ENCODE data around the gene DDX6.
"Not testable (repeated sequence)": the region's sequence is repeated elsewhere in the genome, so short reads cannot be mapped to it uniquely, and the experiment has no call there.

- TF ChIP-seq CTCF (IDR thresholded peaks at IDR 0.05; ENCODE audit: control extremely low read depth in 1 of 3, insufficient read depth in 1 of 3, low read depth in 1 of 3, low read length in 3 of 3); JUND (IDR thresholded peaks at IDR 0.05; ENCODE audit: low read length); POLR2A (IDR thresholded peaks at IDR 0.05; ENCODE audit: control extremely low read depth in 1 of 2, low read depth in 2 of 2, low read length in 2 of 2); EP300 (IDR thresholded peaks at IDR 0.05; ENCODE audit: borderline replicate concordance in 1 of 2, low read depth in 2 of 2, low read length in 2 of 2); KDM1A (IDR thresholded peaks at IDR 0.05; ENCODE audit: borderline replicate concordance, low read length); RAD21 (IDR thresholded peaks at IDR 0.05 in 1 of 2, conservative IDR thresholded peaks at IDR 0.05 in 1 of 2; ENCODE audit: low read depth in 2 of 2, low read length in 2 of 2); TAF1 (IDR thresholded peaks at IDR 0.05; ENCODE audit: low read depth, low read length); USF2 (IDR thresholded peaks at IDR 0.05; ENCODE audit: low read length); POLR2AphosphoS5 (IDR thresholded peaks at IDR 0.05; ENCODE audit: low read depth, low read length); SIX5 (IDR thresholded peaks at IDR 0.05; ENCODE audit: low read depth, low read length); CHD2 (IDR thresholded peaks at IDR 0.05; ENCODE audit: low read length): not testable (repeated sequence)
These were observed 63.8 kb downstream of the DDX6 start for GRCh38 chr11:118727001-118727720.
